ENCODE results near the gene UVRAG.

DNA sequence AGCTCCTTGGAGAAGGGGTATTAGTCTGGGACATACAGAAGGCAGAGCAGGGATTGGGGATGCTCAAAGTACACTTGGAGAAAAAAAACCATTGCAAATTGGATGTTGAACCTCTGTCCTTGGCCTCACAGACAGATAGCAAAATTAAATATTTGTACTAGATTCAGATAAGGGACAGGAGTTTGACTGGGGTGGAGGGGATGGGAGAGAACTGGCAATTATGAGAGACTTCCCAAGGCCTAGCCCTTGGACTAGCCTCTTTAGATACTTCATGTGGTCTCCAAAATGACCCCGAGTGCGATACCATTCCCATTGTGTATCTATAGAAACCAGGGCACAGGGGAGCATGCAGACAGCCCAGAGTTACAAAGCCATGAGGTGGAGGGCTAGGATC is 30.9 kb upstream of the UVRAG start:
- no peak for TF ChIP-seq CTCF (IDR thresholded peaks at IDR 0.05; ENCODE audit: low read length)
- TF ChIP-seq EZH2 (IDR thresholded peaks at IDR 0.05; ENCODE audit: borderline replicate concordance, low read length), result no peak

All from OCI-LY1 (cell line).